Upper lobe of left lung (tissue), 6 donors: ENCODE results near the gene SERINC3. TPM values are rescaled to one million over a fixed set of nuclear protein-coding genes. Genes with fewer than 3 reads are reported as not detected.
A peak's percentile ranks its signal among the peaks of the same experiment; 100 is the strongest.

ENCODE experiments used
- ATAC-seq, 2 donors: fragments of 200-7000 bp; cut with Tn5 transposase; one replicate each; pipeline ENCODE4 v1.9.1; 2022; ENCODE audit warnings: mild to moderate bottlenecking in 2 of 2, moderate library complexity in 2 of 2; ENCODE audit not compliant: low FRiP score in 2 of 2
- DNase-seq, 2 donors: peaks; one replicate each; pipeline ENCODE4 v3.0.0-alpha.2; 2019 to 2020
- H3K27ac ChIP-seq, 4 donors: fragments of 200-600 bp; sonication (generic); one replicate each; pipeline ENCODE4 v1.5.1; 2016 to 2019
- H3K27me3 ChIP-seq, 4 donors: fragments of 200-600 bp; sonication (generic); one replicate each; pipeline ENCODE4 v1.5.1; 2017 to 2019
- H3K36me3 ChIP-seq, 4 donors: fragments of 200-600 bp; sonication (generic); one replicate each; pipeline ENCODE4 v1.5.1; 2016 to 2019
- H3K4me1 ChIP-seq, 4 donors: fragments of 200-600 bp; sonication (generic); one replicate each; pipeline ENCODE4 v1.5.1; 2018 to 2019
- H3K4me3 ChIP-seq, 4 donors: fragments of 200-600 bp; sonication (generic); one replicate each; pipeline ENCODE4 v1.5.1; 2017 to 2019; ENCODE audit warnings: mild to moderate bottlenecking in 2 of 4, moderate library complexity in 1 of 4
- H3K9me3 ChIP-seq, 4 donors: fragments of 200-600 bp; sonication (generic); one replicate each; pipeline ENCODE4 v1.5.1; 2018 to 2019
- EP300 ChIP-seq, 4 donors: sonication (generic); formaldehyde crosslinking; IDR thresholded peaks; one replicate each; pipeline ENCODE4 v1.5.1; 2017; ENCODE audit warnings: antibody characterized with exemption in 4 of 4, control low read depth in 2 of 4
- POLR2A ChIP-seq, 4 donors: fragments of 450-650 bp; IDR thresholded peaks; one replicate each; pipeline ENCODE4 v1.5.1; 2016 to 2017; ENCODE audit warnings: antibody characterized with exemption in 4 of 4, mild to moderate bottlenecking in 2 of 4
- POLR2AphosphoS5 ChIP-seq, 2 donors: sonication (generic); formaldehyde crosslinking; IDR thresholded peaks; one replicate each; pipeline ENCODE4 v1.5.1; 2017; ENCODE audit warnings: antibody characterized with exemption in 2 of 2
- WGBS, 2 donors: methylation state at CpG; one replicate each; pipeline ENCODE4 v1.1.5; 2017 to 2018; 5-methylcytosine and 5-hydroxymethylcytosine counted together
- total RNA-seq, 6 donors: library from RNA; depleted of rRNA in 4 of 6; stranded (reverse); fragments of >200 nt in 4 of 6; gene quantifications; one replicate each; pipeline versions ENCODE4 v1.1.0 to v1.2.1, GENCODE V29; 2016 to 2021
- TF ChIP-seq, protein P1 (sequence below), 6 experiments: fragments of 450-650 bp in 4 of 6; fragments of 200-600 bp in 2 of 6; sonication (generic) in 2 of 6; IDR thresholded peaks; one replicate each; pipeline ENCODE4 v1.5.1; 2016 to 2019; ENCODE audit warnings: antibody characterized with exemption in 6 of 6
- donor health status: DM: no; HTN: no; CAD: no; lungs with moderate emphysema.
- donor health status: DM: no; HTN: yes; CAD: no; lungs with severe emphysema.

Gene SERINC3
- total RNA-seq, 6 donors from 2014 or later = 56.3 to 122 (median 107) TPM

DNA sequence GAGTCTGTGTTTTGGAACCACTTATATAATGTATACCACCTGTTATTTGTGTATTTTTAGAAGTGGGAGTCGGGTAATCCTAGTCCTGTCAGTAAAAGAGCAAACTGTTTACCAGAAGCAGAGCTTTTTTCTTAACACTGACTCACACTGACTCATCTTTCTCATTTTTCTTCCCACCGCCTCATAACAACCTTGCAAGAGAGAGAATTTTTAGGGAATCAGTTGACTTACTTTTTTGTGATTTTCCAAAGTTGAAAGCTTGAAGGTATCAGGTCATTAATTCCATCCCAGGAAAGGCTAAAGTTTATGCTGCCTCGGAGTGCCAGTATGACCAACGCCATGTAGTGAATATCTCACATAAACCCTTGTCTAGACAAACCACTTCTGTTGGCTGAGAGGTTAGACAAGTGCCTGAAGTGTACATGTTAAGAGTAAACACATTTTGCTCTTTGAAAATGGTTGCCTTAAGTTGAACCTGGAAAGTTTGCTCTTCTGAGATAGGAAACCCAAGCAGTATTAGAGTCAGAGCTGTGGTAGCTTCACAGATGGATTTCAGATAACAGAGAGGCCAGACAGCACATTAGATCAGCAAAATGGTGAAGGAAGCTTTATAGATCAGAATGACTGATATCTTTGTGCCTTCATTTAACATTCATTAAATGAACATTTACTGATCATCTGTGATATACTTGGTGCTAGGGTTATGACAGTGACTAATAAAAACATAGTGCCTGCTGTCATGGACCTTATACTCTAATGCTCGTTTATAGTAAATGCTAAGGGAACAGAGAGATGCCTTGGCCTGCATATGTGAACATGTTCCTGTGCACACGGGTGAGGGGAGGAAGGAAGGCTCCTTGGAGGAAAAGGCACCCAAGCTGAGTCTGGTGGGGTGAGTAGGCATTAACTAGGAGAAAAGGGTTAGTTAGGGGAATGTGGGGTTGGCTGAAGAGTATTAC is 31.4 kb upstream of the SERINC3 start:
- no peaks in the 10 kb centered on the region for H3K9me3 ChIP-seq
- TF ChIP-seq, protein P1, sequence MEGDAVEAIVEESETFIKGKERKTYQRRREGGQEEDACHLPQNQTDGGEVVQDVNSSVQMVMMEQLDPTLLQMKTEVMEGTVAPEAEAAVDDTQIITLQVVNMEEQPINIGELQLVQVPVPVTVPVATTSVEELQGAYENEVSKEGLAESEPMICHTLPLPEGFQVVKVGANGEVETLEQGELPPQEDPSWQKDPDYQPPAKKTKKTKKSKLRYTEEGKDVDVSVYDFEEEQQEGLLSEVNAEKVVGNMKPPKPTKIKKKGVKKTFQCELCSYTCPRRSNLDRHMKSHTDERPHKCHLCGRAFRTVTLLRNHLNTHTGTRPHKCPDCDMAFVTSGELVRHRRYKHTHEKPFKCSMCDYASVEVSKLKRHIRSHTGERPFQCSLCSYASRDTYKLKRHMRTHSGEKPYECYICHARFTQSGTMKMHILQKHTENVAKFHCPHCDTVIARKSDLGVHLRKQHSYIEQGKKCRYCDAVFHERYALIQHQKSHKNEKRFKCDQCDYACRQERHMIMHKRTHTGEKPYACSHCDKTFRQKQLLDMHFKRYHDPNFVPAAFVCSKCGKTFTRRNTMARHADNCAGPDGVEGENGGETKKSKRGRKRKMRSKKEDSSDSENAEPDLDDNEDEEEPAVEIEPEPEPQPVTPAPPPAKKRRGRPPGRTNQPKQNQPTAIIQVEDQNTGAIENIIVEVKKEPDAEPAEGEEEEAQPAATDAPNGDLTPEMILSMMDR (IDR thresholded peaks at IDR 0.05) = no peak
- peak in 1 of 2 donors; percentile 18 for TF ChIP-seq POLR2AphosphoS5 (IDR thresholded peaks at IDR 0.05)
- peak; percentile 72 to 78 for ATAC-seq
- no peaks in the 10 kb centered on the region for H3K27me3 ChIP-seq
- no peak overlapping the region for H3K4me3 ChIP-seq
- H3K4me1 ChIP-seq = peaks cover 14 to 40% (median 33%) of the 10 kb centered on the region in 4 donors
- DNase-seq = peak in 1 of 2 donors; percentile 50
- 23 to 34% methylated on average over 6 of the region's 6 CpGs for WGBS, 2 donors
- H3K36me3 ChIP-seq = no peaks in the 10 kb centered on the region
- H3K27ac ChIP-seq = peak overlapping the region; percentile 43 to 82 (median 59)

DNA sequence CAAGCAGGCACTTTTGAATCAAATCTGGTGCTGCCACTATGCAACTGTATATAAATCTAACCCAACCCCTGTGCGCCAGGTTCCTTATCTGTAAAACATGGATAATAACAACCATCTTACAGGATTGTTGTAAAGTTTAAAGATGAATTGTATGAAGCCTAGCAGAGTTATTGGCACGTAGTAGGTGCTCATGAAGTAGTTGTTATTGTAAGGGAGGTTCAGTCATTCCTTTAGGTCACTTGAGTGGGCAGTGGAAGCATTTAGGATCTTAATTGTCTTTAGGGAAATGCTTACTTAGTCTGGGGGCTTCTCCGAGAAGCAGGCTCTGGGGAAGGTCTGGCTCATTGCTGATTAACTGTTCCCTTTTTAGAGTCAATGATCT is 30.7 kb upstream of the SERINC3 start:
- 70 to 73% methylated on average over 3 of the region's 3 CpGs for WGBS, 2 donors
- DNase-seq = no peak

DNA sequence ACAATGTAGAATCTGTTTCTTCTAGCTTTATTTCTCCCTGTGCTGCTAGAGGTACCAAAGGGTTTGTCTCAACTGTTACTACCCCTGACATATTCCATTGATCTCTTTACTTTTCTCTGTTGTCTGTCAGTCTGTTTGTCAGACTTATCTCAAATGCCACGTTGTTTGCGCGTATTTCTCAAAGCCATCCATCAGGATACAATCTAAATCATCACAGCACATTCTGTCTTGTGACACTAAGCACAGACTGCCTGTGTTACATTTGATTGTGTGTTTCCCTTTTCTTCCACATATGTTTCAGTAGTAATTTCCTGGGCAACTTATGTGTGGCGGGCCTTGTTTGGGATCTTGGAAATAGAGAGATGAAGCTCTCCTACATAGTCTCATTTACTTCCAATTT is 30.2 kb upstream of the SERINC3 start:
- ATAC-seq = no peak
- no peak for TF ChIP-seq POLR2A (IDR thresholded peaks at IDR 0.05)
- TF ChIP-seq, protein P1 (IDR thresholded peaks at IDR 0.05) = no peak
- TF ChIP-seq POLR2AphosphoS5 (IDR thresholded peaks at IDR 0.05) = no peak
- TF ChIP-seq EP300 (IDR thresholded peaks at IDR 0.05) = no peak
- Histone ChIP-seq H3K4me3 (no peak overlapping the region), H3K27me3 (no peaks in the 10 kb centered on the region), H3K27ac (peak overlapping the region in 3 of 4 donors; percentile 15 to 82 (median 72)), H3K36me3 (no peaks in the 10 kb centered on the region), H3K9me3 (no peaks in the 10 kb centered on the region), H3K4me1 (peaks cover 20 to 45% (median 39%) of the 10 kb centered on the region in 4 donors)
- no peak for DNase-seq
- 59 to 65% methylated on average over 4 of the region's 4 CpGs for WGBS, 2 donors

More for the DNA sequence above, 30.7 kb upstream of the SERINC3 start:
- ATAC-seq = peak in 1 of 2 donors; percentile 20
- H3K36me3 ChIP-seq = no peaks in the 10 kb centered on the region
- no peak overlapping the region for H3K4me3 ChIP-seq
- H3K27ac ChIP-seq = peak overlapping the region; percentile 43 to 82 (median 59)
- TF ChIP-seq EP300 (IDR thresholded peaks at IDR 0.05) = no peak
- no peak for TF ChIP-seq POLR2AphosphoS5 (IDR thresholded peaks at IDR 0.05)
- TF ChIP-seq POLR2A (IDR thresholded peaks at IDR 0.05) = no peak
- TF ChIP-seq, protein P1 (IDR thresholded peaks at IDR 0.05) = no peak
- no peaks in the 10 kb centered on the region for H3K27me3 ChIP-seq
- H3K9me3 ChIP-seq = no peaks in the 10 kb centered on the region
- H3K4me1 ChIP-seq = peaks cover 20 to 45% (median 38%) of the 10 kb centered on the region in 4 donors

DNA sequence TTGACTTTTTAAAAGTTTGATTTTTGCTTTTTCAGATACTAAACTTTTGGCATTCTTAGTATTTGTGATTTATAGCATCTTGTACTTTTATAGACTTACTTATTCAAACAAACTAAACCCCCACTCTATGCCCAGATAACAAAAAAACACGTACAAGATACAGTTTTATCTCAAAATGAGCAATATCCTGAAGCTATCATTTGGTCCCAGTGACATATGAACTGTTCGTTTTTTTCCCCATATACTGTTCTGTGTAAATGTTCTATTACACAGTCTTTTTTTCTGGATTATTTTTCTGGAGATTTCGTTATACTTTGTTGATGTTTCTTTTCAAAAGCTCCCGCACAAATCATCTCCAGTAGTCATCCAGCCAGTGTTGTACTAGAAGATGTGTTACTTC is 27.3 kb upstream of the SERINC3 start:
- H3K27me3 ChIP-seq = no peaks in the 10 kb centered on the region
- H3K27ac ChIP-seq = peak overlapping the region; percentile 55 to 82 (median 60)
- H3K36me3 ChIP-seq = no peaks in the 10 kb centered on the region
- H3K4me3 ChIP-seq = no peak overlapping the region
- TF ChIP-seq POLR2AphosphoS5 (IDR thresholded peaks at IDR 0.05) (no peak), POLR2A (IDR thresholded peaks at IDR 0.05) (no peak), EP300 (IDR thresholded peaks at IDR 0.05) (no peak)
- TF ChIP-seq, protein P1 (IDR thresholded peaks at IDR 0.05) = no peak
- no peaks in the 10 kb centered on the region for H3K9me3 ChIP-seq
- DNase-seq = no peak
- H3K4me1 ChIP-seq = peaks cover 20 to 35% (median 29%) of the 10 kb centered on the region in 4 donors
- 43 to 55% methylated on average over 4 of the region's 4 CpGs for WGBS, 2 donors
- ATAC-seq = no peak
